HG02885 (cell line): ENCODE measurements around the gene PTGES.

Experiments
- ATAC-seq: cut with Tn5 transposase; IDR thresholded peaks from one replicate; pipeline ENCODE4 v1.9.1; 2021; ENCODE audit warnings: mild to moderate bottlenecking; ENCODE audit not compliant: unreplicated experiment, poor library complexity

Gene PTGES

GRCh38 chr9:129720865-129721545, 31.8 kb downstream of the PTGES start:
- no peak for ATAC-seq

- ATAC-seq: no peak
Measured at GRCh38 chr9:129720181-129720864, 32.5 kb downstream of the PTGES start.

- ATAC-seq: no peak
Measured at GRCh38 chr9:129719135-129719534, 33.7 kb downstream of the PTGES start.

DNA sequence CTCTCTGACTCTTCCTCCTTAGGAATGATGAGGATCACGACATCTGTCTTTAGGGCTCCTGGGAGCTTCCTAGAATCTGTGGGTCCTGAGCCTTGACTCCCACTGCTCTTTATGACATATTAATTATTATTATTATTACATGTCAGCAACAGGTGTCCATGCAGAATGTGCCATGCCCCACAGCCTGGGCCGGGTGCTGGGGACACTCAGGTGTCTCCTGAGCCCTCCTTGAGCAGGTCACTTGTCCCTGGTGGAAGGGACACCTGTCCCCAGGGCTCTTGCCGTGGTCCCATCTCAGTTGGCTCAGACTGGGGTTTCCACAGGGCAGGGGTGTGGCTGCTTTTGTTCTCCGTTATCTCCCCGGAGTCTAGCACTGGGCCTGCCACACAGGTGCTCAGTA, 34.2 kb downstream of the PTGES start:
- no peak for ATAC-seq

GRCh38 chr9:129717991-129718390, 34.9 kb downstream of the PTGES start:
- ATAC-seq: no peak

DNA sequence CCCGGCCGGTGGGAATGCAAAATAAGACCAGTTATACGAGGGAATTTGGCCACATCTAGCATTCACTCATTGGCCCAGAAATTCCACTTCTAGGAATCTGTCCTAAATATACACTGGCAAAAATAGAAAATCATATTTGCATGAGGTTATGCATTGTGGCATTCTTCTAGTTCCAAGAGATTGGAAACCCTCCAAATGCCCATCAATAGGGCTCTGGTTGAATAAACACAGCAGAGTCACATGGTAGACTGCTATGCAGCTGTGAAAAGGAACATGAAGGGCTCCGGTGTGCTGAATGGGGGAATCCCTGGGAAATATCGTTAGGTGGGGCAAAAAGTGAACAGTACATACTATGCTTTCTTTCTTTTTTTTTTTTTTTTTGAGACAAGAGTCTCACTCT, 36.8 kb downstream of the PTGES start:
- no peak for ATAC-seq

DNA sequence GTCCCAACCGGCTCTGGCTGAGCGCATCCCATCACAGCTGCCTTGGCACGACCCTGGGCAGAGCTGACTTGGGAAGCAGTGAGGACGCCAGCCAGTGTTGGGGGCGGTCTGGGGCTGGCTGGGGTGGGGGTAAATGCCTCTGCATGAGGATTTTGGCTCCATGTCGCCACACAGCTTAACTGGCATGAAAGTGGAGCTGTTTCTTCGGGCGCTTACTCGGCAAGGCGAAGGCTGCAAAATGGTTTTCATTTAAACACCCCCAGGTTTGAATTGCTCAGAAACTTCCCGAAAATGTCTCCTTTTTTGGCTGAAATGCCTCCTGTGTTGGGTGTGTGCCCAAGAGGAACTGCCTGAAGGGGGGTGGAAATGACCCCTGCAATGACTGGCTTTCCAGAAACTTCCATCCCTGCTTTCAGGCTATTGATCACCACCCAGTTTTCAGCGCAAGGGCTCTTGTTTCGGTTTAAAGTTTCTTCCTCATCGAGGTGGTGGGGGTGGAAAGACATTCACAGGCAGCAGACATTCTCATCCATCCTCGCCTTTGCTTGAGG, 38.3 kb downstream of the PTGES start:
- ATAC-seq: no peak

GRCh38 chr9:129713402-129713679, 39.5 kb downstream of the PTGES start:
- no peak for ATAC-seq

DNA sequence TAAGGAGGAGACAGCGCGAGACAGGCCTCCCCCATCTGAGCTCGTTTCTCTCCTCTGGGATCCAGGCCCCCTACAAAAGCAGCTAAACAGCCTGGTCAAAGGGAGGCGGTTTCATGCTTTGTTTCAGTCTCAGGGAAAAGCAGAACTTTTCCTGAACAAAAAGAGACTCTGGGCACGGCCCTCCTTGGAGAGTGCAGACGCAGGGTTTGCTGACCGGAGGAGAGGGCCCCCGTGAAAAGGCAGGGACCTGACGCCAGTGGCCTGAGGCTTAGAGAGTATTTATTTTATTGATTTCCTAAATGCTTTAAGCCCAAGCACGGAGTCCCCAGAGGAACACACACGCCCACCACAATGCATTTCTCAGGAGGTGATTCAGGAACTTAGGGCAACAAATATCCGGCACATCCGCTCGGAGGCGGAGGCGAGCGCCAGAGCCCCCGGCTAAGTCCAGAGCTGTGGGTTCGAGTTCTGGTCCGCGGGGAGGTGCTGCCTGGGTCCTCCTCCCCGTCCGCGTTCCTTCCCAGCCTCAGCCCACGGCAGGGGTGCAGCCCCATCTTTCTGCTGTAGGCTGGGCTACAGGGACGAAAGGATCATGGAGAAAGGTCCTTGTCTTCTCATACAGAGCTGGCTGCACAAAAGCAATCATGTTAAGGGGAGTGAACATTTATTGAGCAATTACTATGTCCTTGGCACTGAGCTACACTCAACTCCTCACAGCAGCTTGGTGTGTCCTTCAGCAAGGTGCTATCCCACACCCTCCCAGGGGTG, 40.0 kb downstream of the PTGES start:
- no peak for ATAC-seq

DNA sequence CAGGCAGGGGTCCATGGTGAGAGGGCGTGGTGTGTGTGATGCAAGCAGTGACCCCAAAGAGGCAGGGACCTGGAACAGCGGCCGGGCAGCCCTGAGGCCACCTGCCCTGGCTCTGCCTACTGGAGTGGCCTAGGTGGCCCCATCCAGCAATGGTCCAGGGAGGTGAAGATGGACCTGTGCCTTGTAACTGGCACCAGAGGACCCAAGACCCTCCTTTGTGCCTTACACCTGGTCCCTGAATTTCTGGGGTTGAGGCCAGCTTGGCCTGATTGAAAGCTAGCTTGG, 42.7 kb downstream of the PTGES start:
- ATAC-seq: no peak

DNA sequence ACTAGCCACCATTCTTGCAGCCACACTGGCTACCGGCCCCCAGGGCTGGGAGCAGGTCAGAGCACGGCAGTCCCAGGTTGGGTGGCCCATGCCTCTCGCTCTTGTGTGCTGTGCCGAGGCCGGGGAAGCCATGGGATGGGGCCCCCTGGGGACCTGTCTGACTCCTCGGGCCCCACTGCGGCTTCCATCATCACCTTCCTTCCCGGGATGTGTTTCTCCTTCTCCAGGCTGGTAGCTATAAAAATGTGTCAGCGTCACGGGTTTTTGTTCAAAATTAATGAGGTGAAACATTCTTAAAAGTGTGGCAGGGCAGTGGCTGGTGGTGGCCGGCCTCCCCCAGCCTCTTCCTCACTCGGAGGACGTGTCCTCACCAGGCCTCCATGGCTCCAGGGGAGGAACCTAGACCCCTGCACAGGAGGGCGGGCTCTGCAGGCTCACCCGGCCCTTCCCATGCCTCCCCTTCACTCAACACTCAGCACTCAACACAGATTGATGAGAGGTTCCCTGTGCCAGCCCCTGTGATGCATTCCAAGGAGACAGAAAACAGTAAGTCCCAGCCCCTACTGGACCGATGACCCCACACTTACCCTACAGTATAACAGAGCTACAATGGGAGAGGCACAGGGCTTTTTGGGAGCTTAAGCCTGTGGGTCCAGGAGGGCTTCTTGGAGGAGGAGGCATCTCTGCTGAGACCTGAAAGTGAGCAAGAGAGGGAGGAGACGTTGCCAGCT, 43.2 kb downstream of the PTGES start:
- no peak for ATAC-seq

GRCh38 chr9:129708793-129709192, 44.0 kb downstream of the PTGES start:
- no peak for ATAC-seq

GRCh38 chr9:129704807-129705206, 48.0 kb downstream of the PTGES start:
- no peak for ATAC-seq

DNA sequence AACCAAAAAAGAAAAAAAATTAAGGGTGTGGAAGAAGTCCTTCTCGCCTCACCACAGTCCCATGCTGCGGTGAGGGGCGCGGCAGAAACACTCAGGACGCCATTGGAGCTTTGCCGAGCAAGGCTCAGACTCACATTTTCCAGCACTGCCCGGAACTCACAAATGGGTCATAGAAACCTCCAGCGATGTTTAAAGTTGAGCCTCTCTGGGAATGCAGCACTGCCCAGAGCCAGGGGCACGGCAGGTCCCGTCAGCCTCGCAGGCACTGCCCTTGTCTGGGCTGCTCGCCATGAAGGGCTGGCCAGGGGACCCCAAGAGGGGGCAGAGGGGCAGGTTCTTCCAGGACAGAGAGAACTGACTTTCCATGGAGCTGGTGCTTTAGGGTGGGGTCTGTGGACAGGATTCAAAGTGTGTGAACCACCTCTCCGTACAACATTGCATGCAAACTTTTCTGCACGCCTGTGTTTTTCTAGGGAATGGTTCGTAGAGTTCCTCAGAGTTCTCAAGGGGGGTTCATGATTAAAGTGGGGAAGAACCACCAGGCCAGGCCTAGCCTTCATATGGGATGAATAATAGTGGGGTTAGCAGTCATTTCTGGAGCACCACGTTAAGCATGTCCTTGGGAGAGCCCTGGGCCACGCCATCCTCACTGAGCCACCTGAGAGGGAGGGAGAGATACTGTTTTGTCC, 49.0 kb downstream of the PTGES start:
- no peak for ATAC-seq

- no peak for ATAC-seq
Measured at GRCh38 chr9:129702589-129703520, 50.0 kb downstream of the PTGES start.

- no peak for ATAC-seq
Measured at GRCh38 chr9:129701549-129701948, 51.3 kb downstream of the PTGES start.

DNA sequence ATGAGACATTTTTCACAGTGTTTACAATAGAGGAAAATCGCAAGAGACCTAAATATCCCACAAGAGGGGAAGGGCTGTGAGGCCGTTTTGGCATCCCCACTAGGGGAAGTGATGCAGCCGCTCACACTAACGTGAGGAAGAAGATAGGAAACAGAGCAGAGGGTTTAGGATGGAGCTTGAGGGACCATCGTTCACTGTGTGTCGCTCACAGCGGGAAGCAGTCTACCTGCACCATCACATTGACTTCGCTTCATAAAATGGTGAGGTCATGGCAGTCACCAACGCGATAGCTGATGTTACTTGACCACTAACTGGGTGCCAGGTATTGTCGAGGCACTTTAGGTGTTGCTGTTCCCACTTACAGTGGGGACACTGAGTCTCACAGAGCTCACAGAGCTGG, 51.8 kb downstream of the PTGES start:
- no peak for ATAC-seq

- no peak for ATAC-seq
Measured at GRCh38 chr9:129698254-129698757, 54.5 kb downstream of the PTGES start.

DNA sequence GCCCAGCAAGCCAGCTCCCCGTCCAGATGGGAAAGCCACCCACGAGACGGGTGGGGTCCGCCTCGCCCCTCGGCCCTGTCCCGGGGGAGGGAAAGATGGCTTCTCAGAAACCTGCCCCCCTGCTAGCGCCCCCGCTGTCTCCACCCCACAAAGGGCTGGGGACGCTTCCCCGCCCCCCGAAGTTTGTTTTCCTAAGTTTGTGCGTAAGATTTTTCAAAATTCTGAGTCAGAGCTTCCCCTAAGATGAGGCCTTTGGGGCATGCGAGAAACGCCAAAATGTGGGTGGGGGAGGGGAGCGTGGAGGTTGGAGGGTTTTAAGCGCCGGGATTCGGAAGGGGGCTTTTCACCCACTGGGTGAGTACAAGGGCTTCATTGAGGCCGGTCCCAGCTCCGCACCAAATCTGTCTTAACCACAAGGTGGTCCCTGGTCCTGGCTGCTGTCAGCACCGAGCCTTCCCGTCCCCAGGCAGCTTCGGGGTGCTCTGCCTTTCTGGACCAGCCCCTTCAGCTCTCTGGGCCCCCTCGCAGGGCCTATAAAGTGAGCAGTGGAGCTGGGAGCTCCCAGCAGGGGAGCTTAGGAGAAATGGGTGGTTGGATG, 55.1 kb downstream of the PTGES start:
- ATAC-seq: no peak
